ENCODE results near the gene LRRC46.

The LRRC46 gene

DNA sequence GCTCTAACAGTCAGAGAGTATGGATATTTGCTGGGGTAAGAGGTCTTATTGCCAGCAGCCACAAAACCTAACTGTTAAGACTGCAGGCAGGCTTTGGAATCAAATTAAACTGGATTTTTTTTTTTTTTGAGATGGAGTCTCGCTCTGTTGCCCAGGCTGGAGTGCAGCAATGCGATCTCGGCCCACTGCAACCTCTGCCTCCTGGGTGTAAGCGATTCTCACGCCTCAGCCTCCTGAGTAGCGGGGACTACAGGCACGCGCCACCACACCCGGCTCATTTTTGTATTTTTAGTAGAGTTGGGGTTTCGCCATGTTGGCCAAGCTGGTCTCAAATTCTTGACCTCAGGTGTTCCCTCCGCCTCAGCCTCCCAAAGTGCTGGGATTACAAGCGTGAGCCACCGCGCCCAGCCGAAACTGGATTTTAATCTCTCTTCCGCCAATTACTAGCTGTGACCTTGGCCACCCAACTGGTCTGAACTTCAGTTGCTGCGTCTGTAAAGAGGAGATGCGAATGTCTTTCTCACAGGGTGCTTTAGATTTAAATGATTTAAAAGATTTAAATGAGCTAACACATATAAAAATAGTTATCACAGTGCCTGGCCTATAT, 971 bp upstream of the LRRC46 start:
- no peak for DNase-seq (ENCODE audit: low read depth)

DNA sequence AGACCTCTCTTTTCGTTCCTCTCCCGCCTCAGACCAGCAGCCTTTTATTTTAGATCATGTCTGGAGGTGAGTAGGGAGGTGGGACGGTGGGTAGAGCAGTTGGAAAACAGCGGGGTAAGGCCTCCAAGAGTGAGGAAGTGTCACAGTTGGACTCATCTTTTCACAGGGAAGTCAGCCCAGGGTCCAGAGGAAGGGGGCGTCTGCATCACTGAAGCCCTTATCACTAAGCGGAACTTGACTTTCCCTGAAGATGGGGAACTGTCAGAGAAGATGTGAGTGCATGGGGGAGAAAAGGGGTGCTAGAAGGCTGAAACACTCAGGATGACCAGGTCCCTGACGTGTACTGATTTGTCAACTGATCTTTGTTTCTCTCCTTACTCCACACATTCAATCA, 461 bp downstream of the LRRC46 start:
- DNase-seq (ENCODE audit: low read depth): peak; percentile 59

DNA sequence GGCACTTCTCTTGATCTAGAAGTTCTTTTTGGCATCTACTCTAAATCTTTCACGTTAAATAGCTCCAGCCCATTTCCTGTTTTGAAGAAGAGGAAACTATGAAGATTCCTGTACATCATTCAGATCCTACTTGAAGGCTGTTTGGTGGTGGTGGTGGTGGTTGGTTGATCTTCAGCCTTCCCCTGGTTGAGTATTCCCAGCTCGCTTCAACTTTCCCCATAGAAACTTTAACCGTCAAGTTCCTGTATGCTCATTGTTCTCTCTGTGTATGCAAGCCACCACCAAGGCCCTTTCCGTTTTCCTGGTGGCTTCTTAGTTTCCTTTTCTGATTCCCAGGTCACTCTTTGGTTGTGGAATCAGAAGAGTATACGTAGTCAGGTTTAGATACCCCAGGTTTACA, 3.3 kb downstream of the LRRC46 start:
- DNase-seq (ENCODE audit: low read depth): no peak

DNA sequence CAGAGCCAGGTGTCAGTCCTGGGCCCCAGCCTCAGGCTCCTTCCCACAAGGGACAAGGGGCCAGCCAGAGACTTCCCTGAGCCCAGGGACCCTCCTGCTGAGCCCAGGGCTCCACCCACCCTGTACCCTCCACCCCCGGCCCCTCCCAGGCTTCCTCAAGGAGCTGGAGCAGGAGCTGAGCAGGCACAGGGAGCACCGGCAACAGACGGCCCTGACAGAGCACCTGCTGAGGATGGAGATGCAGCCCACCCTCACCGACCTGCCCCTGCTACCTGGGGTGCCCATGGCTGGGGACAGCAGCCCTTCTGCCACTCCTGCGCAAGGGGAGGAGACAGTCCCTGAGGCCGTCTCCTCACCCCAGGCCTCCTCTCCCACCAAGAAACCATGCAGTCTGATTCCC, 5.1 kb downstream of the LRRC46 start:
- DNase-seq (ENCODE audit: low read depth): no peak

DNA sequence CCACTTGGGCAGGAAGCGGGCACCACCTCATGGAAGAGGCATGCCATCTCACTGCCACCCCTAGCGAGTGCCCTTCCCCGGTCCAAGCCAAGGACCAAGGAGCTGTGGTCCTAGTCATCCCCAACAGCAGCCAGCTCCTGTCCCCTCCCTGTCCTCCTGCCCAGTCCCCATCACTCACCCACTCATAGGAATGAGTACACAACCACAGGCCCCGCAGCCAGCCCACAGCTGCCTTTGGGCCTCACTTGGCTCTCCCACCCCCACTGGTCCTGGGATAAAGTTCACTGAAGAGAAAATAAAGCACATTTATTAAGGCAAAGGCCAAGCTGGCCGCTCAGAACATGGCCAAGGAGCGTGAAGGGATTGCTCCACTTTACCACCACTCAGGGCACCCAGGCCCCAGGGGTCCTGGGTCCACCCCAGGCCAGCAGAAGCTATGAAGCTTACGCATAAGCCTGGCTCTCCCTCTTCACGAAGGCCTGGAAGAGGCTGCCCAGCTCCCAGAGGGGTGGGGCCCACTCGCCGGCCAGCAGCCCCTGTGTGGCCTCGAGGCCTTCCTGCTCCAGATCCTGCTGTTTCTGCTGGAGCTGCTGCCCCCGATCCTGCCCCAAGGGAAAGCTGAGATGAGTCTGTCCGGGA, 6.0 kb downstream of the LRRC46 start:
- no peak for DNase-seq (ENCODE audit: low read depth)

DNA sequence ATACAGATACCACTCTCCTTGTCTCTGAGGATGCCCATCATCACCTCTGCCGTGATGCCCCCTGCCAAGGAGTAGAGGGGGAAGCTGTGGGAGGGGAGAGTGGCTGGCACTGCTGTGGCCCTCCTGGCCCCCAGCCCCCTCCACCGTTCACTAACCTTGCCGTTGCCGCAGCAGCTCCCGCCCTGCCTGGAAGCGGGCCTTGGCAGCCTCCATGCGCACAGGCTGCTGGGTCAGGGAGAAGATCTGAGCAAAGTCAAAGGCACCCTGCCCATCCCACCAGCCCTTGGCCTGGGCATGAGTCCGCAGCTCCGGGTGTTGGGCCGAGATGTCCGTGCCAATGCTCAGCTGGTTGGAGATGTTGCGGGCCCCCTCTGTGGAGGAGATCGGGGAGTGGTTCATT, 7.2 kb downstream of the LRRC46 start:
- no peak for DNase-seq (ENCODE audit: low read depth)

DNA sequence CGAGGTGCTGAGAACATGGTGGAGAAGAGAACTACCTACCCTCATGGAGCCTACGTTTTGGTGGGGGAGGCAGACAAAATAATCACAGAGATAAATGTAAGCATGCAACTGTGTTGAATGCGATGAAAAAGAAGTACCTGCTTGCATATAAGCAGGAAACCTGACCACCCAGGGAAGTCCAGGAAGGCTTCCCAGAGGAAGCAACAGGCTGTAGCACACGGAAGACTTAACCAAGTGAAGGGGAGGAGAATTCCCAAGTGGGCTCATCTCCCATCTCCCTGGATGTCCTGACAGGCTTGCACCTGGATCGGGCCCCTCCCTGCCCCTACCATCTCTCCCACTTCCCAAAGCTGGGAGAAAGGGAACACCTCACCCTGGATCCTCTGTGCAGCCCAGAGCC, 7.6 kb downstream of the LRRC46 start:
- DNase-seq (ENCODE audit: low read depth): no peak

DNA sequence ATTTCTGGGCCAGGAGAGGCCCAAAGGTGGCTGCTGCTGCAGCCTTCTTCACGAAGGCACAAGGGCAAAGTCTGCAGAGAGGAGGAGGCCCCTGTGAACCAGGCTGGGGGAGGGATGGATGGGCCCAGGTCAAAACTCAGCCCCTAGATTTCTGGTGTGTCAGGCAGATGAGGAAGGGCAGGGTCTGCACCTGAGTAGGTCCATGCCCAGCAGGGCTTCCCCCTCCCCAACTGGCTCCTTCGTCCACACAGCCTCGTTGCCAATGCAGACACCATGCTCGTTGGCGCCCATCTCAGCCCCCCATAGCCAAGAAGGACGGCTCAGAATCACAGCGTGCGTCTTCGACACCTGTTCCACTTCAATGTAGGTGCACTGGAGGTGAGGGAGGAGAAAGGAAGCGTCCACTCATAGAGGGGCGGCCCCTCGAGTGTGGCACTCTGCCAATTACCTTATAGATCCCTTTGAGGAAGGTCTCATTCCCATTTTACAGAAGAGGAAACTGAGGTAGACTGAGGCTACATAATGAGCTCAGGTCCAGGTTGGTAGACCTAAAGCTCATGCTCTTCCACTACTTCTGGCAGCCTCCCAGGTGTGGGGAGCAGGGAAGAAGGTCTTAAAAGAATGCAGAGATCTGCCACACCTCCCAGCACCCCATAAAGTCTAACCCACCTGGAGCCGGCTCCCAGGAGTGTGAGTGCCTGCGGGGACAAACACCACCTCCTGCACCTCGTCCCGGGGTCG, 8.7 kb downstream of the LRRC46 start:
- no peak for DNase-seq (ENCODE audit: low read depth)

DNA sequence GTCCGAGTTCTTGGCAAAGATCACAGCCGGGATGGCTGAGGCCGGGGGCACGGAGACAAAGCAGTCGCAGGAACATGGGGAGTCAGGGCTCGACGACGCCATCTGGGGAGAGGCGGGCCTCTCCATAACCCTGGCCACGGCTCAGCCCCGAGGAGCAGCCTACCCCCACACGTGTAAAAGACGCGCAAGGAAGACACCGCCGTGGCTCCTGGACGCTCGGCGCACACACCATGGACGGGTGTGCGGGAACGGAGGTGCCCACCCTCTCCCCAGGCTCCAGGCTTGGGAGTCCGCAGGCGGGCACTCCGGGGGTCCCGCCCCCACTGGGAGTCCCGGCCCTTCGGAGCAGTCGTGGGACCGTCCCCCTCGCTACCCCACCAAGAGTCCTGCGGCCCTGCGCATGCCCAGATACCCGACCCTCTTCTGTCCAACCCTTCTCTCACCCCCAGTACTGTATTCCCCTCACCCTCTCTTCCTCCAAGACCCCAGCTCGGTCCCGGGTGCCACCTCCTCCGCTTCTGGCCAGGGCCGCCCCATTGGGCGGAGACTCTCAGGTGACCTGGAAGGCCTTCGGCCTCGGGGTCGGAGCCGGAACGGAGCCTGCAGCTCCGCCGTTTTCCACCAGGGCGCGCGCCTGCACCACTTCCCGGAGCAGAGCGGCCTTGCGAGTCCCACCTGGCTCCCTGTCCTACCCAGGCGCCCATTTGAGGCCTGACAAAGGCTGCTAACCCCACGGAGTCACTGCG, 9.4 kb downstream of the LRRC46 start, which contains the start of gene SCRN2:
Gene SCRN2, minus strand, starts transcription at position 532 of the 746 bp plus-strand sequence. Its CDS starts 430 bp downstream, at position 102.
- DNase-seq (ENCODE audit: low read depth): peak; percentile 88

DNA sequence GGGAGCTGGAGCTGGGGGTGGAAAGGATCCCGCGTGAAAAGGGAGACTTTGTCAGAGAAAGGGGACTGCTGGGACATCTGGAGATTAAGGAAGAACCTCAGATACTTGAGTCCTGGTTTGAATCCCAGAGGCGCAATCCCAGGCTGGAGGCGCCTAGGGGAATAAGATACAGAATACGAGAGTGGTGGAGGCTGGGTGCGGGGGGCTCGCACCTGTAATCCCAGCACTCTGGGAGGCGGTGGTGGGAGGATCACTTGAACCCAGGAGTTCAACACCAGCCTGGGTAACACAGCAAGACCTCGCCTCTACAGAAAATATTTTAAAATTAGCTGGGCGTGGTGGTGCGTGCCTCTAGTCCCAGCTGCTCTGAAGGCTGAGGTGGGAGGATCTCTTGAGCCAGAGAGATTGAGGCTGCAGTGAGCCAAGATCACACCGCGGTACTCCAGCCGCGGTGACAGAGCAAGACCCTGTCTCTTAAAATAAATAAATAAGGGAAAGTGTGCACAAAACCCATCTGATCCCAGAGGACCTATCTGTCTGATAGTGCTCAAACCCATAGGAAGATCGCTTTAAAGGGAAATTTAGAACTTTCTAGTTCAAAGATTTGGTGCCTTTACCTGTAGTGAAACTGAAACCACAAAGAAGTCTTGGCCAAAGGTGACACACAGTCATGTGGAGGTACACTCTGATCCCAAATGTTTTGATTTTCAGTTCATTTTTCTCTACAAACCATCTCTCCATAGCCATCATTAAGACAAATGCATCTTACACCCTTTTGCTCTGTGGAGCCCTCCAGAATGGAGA, 10.2 kb downstream of the LRRC46 start:
- no peak for DNase-seq (ENCODE audit: low read depth)

DNA sequence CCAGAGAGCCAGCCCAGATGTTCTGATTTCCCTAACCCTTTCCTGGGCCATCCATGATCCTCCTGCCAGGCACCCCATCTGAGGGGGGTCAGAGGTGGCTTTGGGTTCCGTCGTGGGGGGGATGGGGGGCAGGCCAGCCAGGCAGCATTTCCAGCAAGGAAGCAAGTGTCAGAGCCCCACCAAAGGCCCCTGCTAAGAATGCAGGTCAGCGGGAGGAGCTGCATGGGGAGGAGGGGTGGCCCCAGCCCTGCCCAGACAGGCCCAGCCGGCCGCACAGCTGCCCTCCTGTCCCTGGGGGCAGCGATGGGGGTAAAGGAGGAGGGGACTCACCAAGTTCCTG, 11.9 kb downstream of the LRRC46 start:
- no peak for DNase-seq (ENCODE audit: low read depth)

DNA sequence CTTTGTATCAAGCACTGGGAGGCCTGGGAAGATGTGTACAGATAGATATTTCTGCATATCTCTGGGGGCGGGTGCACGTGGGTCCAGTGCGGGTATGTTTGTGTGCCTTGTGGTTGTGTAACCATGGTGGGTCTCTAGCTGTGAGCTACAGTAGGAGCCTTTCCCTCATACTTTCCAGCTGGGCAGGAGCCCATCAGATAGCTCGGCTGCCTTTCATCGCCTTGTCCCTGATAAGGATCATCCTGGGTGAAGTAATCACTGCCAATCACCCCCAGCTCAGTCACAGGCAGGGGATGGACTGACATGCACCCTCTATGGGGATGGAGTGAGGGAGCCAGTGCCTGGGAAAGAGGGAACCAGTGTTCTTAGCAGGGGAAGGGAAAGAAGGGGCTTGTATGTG, 12.8 kb downstream of the LRRC46 start:
- DNase-seq (ENCODE audit: low read depth): no peak

DNA sequence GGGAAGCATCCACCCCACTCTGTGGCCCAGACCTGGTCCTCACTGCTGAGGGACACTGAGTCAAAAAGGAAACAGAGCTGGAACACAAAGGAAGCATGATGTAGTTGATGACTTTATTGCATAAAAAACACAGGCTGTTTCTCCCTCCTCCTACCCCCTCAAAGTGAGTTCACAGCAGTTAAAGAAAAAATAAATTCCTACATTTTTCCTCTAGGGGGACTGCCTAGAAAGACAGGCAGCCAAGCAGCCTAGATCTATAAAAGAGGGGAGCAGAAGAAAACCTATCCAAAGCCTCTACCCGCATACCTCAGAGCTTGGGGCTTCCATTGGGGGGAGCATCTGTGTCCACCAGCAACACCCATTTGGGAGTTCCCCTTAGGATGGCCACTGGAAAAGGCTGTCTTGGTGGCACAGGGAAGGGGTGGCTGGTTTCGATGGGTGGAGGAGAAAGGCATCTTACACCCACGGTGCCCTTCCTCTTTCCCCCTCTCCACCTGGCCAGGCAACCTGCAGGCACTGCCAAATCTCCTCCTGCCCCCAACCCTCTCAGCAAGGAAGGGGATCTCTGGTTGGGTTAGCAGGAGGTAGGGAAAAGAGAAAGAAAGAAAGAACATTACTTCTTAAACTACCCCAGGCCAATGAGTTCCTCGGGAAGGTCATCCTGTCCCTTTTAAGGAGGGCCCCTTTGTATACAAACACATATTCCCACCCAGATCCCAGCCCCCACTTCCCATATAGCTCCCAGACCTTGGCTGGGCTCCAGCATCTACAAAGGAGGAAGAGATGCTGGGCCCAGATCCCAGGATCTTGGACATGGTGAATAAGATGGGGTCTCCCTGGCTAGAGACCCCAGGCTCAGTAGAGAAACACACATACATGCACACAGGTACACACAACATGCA, 13.6 kb downstream of the LRRC46 start:
- no peak for DNase-seq (ENCODE audit: low read depth)

DNA sequence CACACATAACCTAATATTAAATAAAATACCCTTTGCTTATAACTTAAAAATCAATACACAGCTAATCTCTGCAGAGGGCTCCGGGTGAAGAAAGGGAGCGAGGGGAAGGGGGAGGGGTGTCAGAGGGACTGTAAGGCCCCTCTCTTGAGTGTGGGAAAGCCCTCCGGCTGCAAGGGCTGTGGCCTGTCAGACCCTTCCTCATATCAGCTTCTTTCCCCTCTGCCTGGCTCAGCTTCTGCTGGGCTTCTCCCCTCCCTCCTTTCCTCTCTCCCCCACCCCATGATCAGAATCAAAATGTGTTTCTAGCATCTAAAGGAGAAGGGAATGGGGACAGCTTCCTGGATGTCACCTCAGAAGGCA, 14.2 kb downstream of the LRRC46 start:
- DNase-seq (ENCODE audit: low read depth): no peak

DNA sequence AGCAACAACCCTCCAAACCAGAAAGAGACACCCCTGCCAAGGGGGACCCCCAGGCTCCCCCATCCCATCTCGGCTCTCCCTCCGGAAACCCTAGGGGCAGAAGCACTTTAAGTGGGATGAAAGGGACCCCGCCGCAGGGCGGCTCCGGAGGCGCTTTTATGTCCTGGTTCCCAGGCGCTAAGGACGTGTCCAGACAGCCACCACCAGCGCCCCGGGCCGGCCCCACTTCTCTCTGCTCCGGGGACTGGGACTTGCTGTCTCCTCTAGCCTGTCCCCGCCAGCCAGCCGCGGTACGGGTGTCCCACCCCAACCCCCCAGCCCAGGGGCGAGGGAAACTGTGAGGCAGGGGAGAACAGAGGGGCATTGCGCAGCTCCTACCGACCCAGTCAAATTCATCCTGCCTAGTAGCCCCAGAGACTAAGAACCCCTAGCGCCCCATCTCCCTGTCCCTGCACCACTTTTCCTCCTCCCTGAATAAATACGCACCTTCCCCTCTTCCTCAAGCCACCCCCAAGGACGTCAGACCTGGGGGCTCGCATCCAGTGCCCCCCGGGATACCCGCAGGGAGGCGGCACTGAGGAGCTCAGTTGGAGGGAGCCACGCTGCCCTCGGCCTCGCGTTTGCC, 15.4 kb downstream of the LRRC46 start:
- no peak for DNase-seq (ENCODE audit: low read depth)

DNA sequence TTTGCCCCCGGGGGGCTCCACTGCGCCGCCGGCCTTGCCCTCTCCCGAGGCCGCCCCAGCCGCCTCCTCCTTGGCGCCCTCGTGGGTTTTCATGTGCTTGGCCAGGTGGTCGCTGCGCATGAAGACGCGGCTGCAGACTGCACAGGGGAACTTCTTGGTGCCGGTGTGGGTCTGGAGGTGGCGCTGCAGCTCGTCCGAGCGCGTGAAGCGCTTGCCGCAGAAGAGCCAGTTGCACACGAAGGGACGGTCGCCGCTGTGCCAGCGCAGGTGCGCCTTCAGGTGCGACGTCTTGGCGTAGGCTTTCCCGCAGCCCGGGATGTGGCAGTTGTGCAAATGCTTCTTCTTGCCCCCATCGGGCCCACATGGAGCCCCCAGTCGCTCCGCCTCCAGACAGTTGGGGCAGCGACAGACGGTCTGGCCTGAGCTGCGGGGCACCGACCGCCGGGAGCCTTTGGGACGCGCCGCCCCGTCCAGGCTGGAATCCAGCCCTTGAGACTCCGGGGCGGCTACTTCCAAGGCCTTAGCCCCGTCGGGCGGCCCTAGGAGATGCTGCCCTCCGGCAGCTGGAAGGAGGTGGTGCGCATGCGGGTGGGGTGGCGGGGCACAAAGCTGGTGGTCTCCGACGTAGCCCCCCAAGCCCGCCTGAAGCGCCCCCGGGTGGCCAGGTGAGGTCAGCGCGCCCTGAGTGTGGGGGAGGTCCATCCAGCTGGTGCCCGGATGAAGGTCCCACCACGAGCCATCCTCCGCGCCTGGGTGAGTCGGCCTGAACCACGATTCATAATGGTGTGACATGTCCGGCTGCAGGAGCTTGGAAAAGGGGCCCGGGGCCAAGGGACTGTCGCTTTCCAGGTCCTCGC, 16.1 kb downstream of the LRRC46 start:
- DNase-seq (ENCODE audit: low read depth): no peak

DNA sequence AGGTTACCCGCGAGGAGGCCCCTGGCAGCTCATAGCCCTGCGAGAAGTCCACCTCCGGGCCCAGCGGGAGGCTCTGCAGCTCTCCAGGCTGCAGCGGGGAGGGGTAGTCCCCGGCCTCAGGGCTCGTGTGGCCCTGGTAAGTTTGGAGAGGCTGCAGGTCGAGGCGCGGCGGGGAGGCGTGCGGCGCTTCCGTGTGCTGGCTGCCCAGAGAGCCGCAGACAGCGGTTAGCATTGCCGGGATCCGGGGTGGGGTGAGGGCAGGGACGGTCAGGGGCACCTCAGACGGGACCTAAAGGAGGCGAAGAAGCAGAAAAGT, 16.7 kb downstream of the LRRC46 start:
- no peak for DNase-seq (ENCODE audit: low read depth)

DNA sequence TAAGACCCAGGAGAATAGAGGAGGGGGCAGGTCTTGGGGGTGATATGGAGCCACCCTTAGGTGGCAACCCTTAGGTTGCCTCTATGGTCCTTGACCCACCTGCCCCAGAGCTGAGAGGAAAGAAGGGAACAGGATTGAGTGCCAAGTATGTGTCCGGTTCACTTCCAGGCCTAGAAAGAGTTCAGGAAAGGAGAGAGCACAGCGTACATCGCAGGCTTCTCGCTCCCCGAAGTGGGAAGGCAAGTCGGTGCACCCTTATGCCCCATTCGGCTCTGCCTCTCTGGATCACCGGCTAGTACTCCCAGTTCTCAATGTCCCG, 18.9 kb downstream of the LRRC46 start:
- no peak for DNase-seq (ENCODE audit: low read depth)

DNA sequence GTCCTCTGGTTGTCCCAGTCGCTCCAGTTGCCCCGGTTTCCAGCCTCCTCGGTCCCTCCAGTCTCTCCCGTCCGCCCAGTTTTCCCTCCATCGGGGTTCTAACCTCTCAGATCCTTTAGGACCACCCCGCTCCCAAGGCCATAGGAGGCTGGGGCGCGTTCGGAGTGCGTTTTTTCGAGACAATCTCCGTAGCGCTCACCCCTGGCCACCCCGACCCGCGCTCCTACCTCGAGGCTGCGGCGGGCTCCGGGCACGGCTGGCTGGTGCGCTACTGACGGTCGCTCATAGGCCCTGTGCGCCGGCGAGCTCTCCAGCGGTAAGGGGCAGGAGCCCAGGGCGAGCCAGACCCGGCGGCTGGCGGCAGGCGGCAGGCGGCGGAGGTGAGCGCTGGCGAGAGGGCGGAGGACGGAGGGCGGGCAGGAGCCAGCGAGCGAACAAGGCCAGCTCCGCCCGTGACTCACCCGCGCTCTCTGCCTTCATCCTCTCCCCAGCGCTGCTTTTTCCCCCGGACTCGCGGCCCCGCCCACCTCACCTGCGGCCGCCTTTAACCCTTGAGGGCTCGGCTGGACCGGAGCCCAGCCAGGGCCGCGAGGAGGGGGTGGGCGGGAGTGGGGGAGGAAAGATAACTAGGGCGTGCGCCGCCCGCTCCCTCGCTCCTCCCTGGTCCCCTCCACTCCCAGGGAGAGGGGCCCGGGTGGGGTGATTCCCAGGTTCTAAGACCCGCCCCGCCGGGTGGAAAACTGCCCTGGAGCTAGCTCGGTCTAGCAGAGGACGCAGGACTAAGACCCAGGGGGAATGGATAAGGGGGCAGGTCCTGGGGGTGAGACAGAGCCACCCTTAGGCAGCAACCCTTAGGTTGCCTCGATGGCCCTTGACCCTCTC, 19.5 kb downstream of the LRRC46 start, which contains the start of gene SP6:
Gene SP6, minus strand, starts transcription at position 472 of the 882 bp plus-strand sequence. CDS start 2,734 bp downstream, outside the sequence.
- no peak for DNase-seq (ENCODE audit: low read depth)

Measured in CMK (cell line).